ENCODE data around the gene NPY4R.
"Not testable (repeated sequence)": the region's sequence is repeated elsewhere in the genome, so short reads cannot be mapped to it uniquely, and the experiment has no call there.

DNA sequence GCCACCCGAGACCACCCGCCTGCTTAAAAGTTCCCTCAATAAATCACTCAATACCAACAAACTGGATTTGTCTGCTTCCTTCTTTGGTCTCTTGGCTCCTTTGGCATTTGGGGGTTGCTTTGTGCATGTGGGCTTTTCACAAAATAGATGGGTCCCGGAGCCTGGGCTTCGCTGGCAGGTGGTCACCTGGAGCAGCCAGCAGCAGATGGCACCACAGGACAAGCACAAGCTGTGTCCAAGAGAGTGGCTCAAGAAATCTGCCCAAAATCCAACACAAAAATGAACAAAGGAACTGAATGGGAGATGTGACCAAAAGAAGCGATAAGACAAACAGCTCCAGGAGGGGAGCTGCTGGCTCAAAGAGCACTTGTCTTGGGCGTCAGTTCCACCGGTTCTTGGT is 6.2 kb downstream of the NPY4R start:
- TF ChIP-seq POLR2A, POLR2AphosphoS5 (IDR thresholded peaks at IDR 0.05; ENCODE audit: low read depth, low read length): not testable (repeated sequence)
